ENCODE measurements around the gene SHMT2.

Gene SHMT2

GRCh38 chr12:57229046-57229633 lies 371 bp upstream of the SHMT2 start:
- peaks cover 37% of the 10 kb centered on the region for H3K36me3 ChIP-seq (ENCODE audit: control insufficient read depth, insufficient read depth, low read length)
- H3K9me3 ChIP-seq (ENCODE audit: control insufficient read depth, low read length): no peaks in the 10 kb centered on the region
- peak overlapping the region; percentile 79 for H3K4me3 ChIP-seq (ENCODE audit: extremely low read depth, insufficient read depth, low read length, poor library complexity, severe bottlenecking)
- peaks cover 34% of the 10 kb centered on the region for H3K4me1 ChIP-seq (ENCODE audit: control insufficient read depth, insufficient read depth, low read length, poor library complexity, severe bottlenecking)
- 0 to 16% methylated on average over 4 to 6 of the region's 9 CpGs for WGBS, 2 experiments (ENCODE audit: insufficient coverage in 2 of 2)
- H3K27ac ChIP-seq (ENCODE audit: low read depth, low read length, severe bottlenecking): peak overlapping the region; percentile 100

GRCh38 chr12:57230381-57231155 lies 1.1 kb downstream of the SHMT2 start:
- H3K36me3 ChIP-seq (ENCODE audit: control insufficient read depth, insufficient read depth, low read length): peaks cover 47% of the 10 kb centered on the region
- H3K4me1 ChIP-seq (ENCODE audit: control insufficient read depth, insufficient read depth, low read length, poor library complexity, severe bottlenecking): peaks cover 34% of the 10 kb centered on the region
- peak overlapping the region; percentile 79 for H3K4me3 ChIP-seq (ENCODE audit: extremely low read depth, insufficient read depth, low read length, poor library complexity, severe bottlenecking)
- H3K9me3 ChIP-seq (ENCODE audit: control insufficient read depth, low read length): no peaks in the 10 kb centered on the region
- H3K27ac ChIP-seq (ENCODE audit: low read depth, low read length, severe bottlenecking): peak overlapping the region; percentile 100
- 52 to 76% methylated on average over 5 to 9 of the region's 10 CpGs for WGBS, 2 experiments (ENCODE audit: insufficient coverage in 2 of 2)

- H3K9me3 ChIP-seq (ENCODE audit: control insufficient read depth, low read length): no peaks in the 10 kb centered on the region
- H3K4me3 ChIP-seq (ENCODE audit: extremely low read depth, insufficient read depth, low read length, poor library complexity, severe bottlenecking): peak overlapping the region; percentile 79
- 97 to 98% methylated on average over 9 to 11 of the region's 13 CpGs for WGBS, 2 experiments (ENCODE audit: insufficient coverage in 2 of 2)
- peaks cover 47% of the 10 kb centered on the region for H3K36me3 ChIP-seq (ENCODE audit: control insufficient read depth, insufficient read depth, low read length)
- H3K4me1 ChIP-seq (ENCODE audit: control insufficient read depth, insufficient read depth, low read length, poor library complexity, severe bottlenecking): peaks cover 34% of the 10 kb centered on the region
- H3K27ac ChIP-seq (ENCODE audit: low read depth, low read length, severe bottlenecking): no peak overlapping the region
Observed at GRCh38 chr12:57231276-57232021, 1.9 kb downstream of the SHMT2 start.

- Histone ChIP-seq H3K4me3 (ENCODE audit: extremely low read depth, insufficient read depth, low read length, poor library complexity, severe bottlenecking) (no peak overlapping the region), H3K4me1 (ENCODE audit: control insufficient read depth, insufficient read depth, low read length, poor library complexity, severe bottlenecking) (peaks cover 28% of the 10 kb centered on the region), H3K27ac (ENCODE audit: low read depth, low read length, severe bottlenecking) (no peak overlapping the region), H3K9me3 (ENCODE audit: control insufficient read depth, low read length) (no peaks in the 10 kb centered on the region), H3K36me3 (ENCODE audit: control insufficient read depth, insufficient read depth, low read length) (peaks cover 47% of the 10 kb centered on the region)
- 99% methylated on average over 9 to 12 of the region's 19 CpGs for WGBS, 2 experiments (ENCODE audit: insufficient coverage in 2 of 2)
Observed at GRCh38 chr12:57232156-57232756, 2.7 kb downstream of the SHMT2 start.

- H3K27ac ChIP-seq (ENCODE audit: low read depth, low read length, severe bottlenecking): no peak overlapping the region
- H3K36me3 ChIP-seq (ENCODE audit: control insufficient read depth, insufficient read depth, low read length): peaks cover 47% of the 10 kb centered on the region
- no peaks in the 10 kb centered on the region for H3K9me3 ChIP-seq (ENCODE audit: control insufficient read depth, low read length)
- WGBS, 2 experiments (ENCODE audit: insufficient coverage in 2 of 2): 96 to 99% methylated on average over 5 to 10 of the region's 15 CpGs
- H3K4me1 ChIP-seq (ENCODE audit: control insufficient read depth, insufficient read depth, low read length, poor library complexity, severe bottlenecking): peaks cover 19% of the 10 kb centered on the region
- no peak overlapping the region for H3K4me3 ChIP-seq (ENCODE audit: extremely low read depth, insufficient read depth, low read length, poor library complexity, severe bottlenecking)
Observed at GRCh38 chr12:57233357-57234232, 4.1 kb downstream of the SHMT2 start.

- H3K4me3 ChIP-seq (ENCODE audit: extremely low read depth, insufficient read depth, low read length, poor library complexity, severe bottlenecking): no peak overlapping the region
- 90 to 100% methylated on average over 2 to 3 of the region's 3 CpGs for WGBS, 2 experiments (ENCODE audit: insufficient coverage in 2 of 2)
- H3K4me1 ChIP-seq (ENCODE audit: control insufficient read depth, insufficient read depth, low read length, poor library complexity, severe bottlenecking): peaks cover 15% of the 10 kb centered on the region
- no peak overlapping the region for H3K27ac ChIP-seq (ENCODE audit: low read depth, low read length, severe bottlenecking)
- no peaks in the 10 kb centered on the region for H3K9me3 ChIP-seq (ENCODE audit: control insufficient read depth, low read length)
- H3K36me3 ChIP-seq (ENCODE audit: control insufficient read depth, insufficient read depth, low read length): peaks cover 47% of the 10 kb centered on the region
Observed at GRCh38 chr12:57234233-57234570, 4.7 kb downstream of the SHMT2 start.

GRCh38 chr12:57234571-57235016 lies 5.1 kb downstream of the SHMT2 start:
- no peak overlapping the region for H3K4me3 ChIP-seq (ENCODE audit: extremely low read depth, insufficient read depth, low read length, poor library complexity, severe bottlenecking)
- WGBS, 2 experiments (ENCODE audit: insufficient coverage in 2 of 2): 94 to 96% methylated on average over 6 to 7 of the region's 10 CpGs
- no peaks in the 10 kb centered on the region for H3K9me3 ChIP-seq (ENCODE audit: control insufficient read depth, low read length)
- H3K27ac ChIP-seq (ENCODE audit: low read depth, low read length, severe bottlenecking): no peak overlapping the region
- peaks cover 47% of the 10 kb centered on the region for H3K36me3 ChIP-seq (ENCODE audit: control insufficient read depth, insufficient read depth, low read length)
- peaks cover 15% of the 10 kb centered on the region for H3K4me1 ChIP-seq (ENCODE audit: control insufficient read depth, insufficient read depth, low read length, poor library complexity, severe bottlenecking)

- Histone ChIP-seq H3K27ac (ENCODE audit: low read depth, low read length, severe bottlenecking) (no peak overlapping the region), H3K36me3 (ENCODE audit: control insufficient read depth, insufficient read depth, low read length) (peaks cover 47% of the 10 kb centered on the region), H3K4me3 (ENCODE audit: extremely low read depth, insufficient read depth, low read length, poor library complexity, severe bottlenecking) (no peak overlapping the region), H3K4me1 (ENCODE audit: control insufficient read depth, insufficient read depth, low read length, poor library complexity, severe bottlenecking) (peaks cover 19% of the 10 kb centered on the region), H3K9me3 (ENCODE audit: control insufficient read depth, low read length) (no peaks in the 10 kb centered on the region)
- 77 to 78% methylated on average over 8 to 21 of the region's 26 CpGs for WGBS, 2 experiments (ENCODE audit: insufficient coverage in 2 of 2)
Observed at GRCh38 chr12:57235017-57235727, 5.7 kb downstream of the SHMT2 start.

- WGBS, 2 experiments (ENCODE audit: insufficient coverage in 2 of 2): 72 to 79% methylated on average over 4 to 6 of the region's 8 CpGs
- H3K4me3 ChIP-seq (ENCODE audit: extremely low read depth, insufficient read depth, low read length, poor library complexity, severe bottlenecking): no peak overlapping the region
Observed at GRCh38 chr12:57235728-57236131, 6.2 kb downstream of the SHMT2 start.

More at GRCh38 chr12:57235728-57236131, 6.2 kb downstream of the SHMT2 start:
- no peaks in the 10 kb centered on the region for H3K9me3 ChIP-seq (ENCODE audit: control insufficient read depth, low read length)
- H3K4me1 ChIP-seq (ENCODE audit: control insufficient read depth, insufficient read depth, low read length, poor library complexity, severe bottlenecking): peaks cover 17% of the 10 kb centered on the region
- H3K36me3 ChIP-seq (ENCODE audit: control insufficient read depth, insufficient read depth, low read length): peaks cover 44% of the 10 kb centered on the region
- no peak overlapping the region for H3K27ac ChIP-seq (ENCODE audit: low read depth, low read length, severe bottlenecking)
